Common myeloid progenitor, CD34-positive (primary cell): ENCODE measurements around the gene PCSK6.

ENCODE experiments used
- CTCF ChIA-PET: fragments of 350-600 bp; sonication (Branson Sonifier 250); formaldehyde crosslinking; loops from one replicate; lab custom pipeline; 2021; ENCODE audit warnings: antibody characterized with exemption; lab: Charles Lee
- POLR2A ChIA-PET: fragments of 350-600 bp; sonication (Branson Sonifier 250); formaldehyde crosslinking; loops from one replicate; lab custom pipeline; 2021; ENCODE audit warnings: antibody characterized with exemption; lab: Charles Lee
- DNase-seq, 3 donors: peaks; one replicate each; pipeline versions ENCODE4 v3.0.0 to v3.0.0-alpha.2; 2013
- H3K27ac ChIP-seq, 2 experiments: 1 replicate in 1 of 2; 2 replicates in 1 of 2; pipeline ENCODE4 v1.7.0; 2013; ENCODE audit warnings: inconsistent platforms in 2 of 2, low read length in 2 of 2, mild to moderate bottlenecking in 2 of 2, low read depth in 1 of 2, moderate library complexity in 1 of 2; ENCODE audit not compliant: severe bottlenecking in 2 of 2, insufficient read depth in 1 of 2, poor library complexity in 1 of 2
- H3K27me3 ChIP-seq, 5 experiments: replicated peaks in 2 of 5; 1 replicate in 3 of 5; 2 replicates in 2 of 5; pipeline versions ENCODE4 v1.6.1 to v1.7.0; 2013; ENCODE audit warnings: low read length in 4 of 5, mild to moderate bottlenecking in 2 of 5, moderate library complexity in 2 of 5, inconsistent platforms in 1 of 5; ENCODE audit not compliant: insufficient read depth in 5 of 5, control insufficient read depth in 4 of 5
- H3K36me3 ChIP-seq, 4 experiments: 1 replicate in 2 of 4; 2 replicates in 2 of 4; pipeline versions ENCODE4 v1.6.1 to v1.7.0; 2013; ENCODE audit warnings: low read length in 3 of 4, control low read depth in 1 of 4, mild to moderate bottlenecking in 1 of 4; ENCODE audit not compliant: control insufficient read depth in 4 of 4, insufficient read depth in 4 of 4
- H3K4me1 ChIP-seq, 4 experiments: 1 replicate in 3 of 4; 2 replicates in 1 of 4; pipeline versions ENCODE4 v1.6.1 to v1.7.1; 2013; ENCODE audit warnings: low read length in 3 of 4, mild to moderate bottlenecking in 3 of 4, control low read depth in 1 of 4, inconsistent platforms in 1 of 4, moderate library complexity in 1 of 4; ENCODE audit not compliant: control insufficient read depth in 4 of 4, insufficient read depth in 4 of 4; ENCODE audit errors: control extremely low read depth in 1 of 4
- H3K4me3 ChIP-seq, 7 experiments: 1 replicate in 4 of 7; 2 replicates in 3 of 7; pipeline versions ENCODE4 v1.5.1 to v1.7.0; 2013; ENCODE audit warnings: mild to moderate bottlenecking in 7 of 7, low read length in 6 of 7, moderate library complexity in 6 of 7, inconsistent platforms in 2 of 7, low read depth in 2 of 7, control low read depth in 1 of 7; ENCODE audit not compliant: insufficient read depth in 4 of 7, control insufficient read depth in 1 of 7; ENCODE audit errors: extremely low read depth in 1 of 7
- H3K9me3 ChIP-seq, 5 experiments: 1 replicate in 4 of 5; 2 replicates in 1 of 5; pipeline versions ENCODE4 v1.6.1 to v1.7.1; 2013; ENCODE audit warnings: low read length in 4 of 5, mild to moderate bottlenecking in 2 of 5, inconsistent platforms in 1 of 5, low read depth in 1 of 5, moderate library complexity in 1 of 5; ENCODE audit not compliant: control insufficient read depth in 4 of 5, insufficient read depth in 2 of 5; ENCODE audit errors: control extremely low read depth in 1 of 5
- WGBS: methylation state at CpG from one replicate; pipeline ENCODE4 v1.1.5; 2013; ENCODE audit not compliant: insufficient coverage; 5-methylcytosine and 5-hydroxymethylcytosine counted together

Gene PCSK6

DNA sequence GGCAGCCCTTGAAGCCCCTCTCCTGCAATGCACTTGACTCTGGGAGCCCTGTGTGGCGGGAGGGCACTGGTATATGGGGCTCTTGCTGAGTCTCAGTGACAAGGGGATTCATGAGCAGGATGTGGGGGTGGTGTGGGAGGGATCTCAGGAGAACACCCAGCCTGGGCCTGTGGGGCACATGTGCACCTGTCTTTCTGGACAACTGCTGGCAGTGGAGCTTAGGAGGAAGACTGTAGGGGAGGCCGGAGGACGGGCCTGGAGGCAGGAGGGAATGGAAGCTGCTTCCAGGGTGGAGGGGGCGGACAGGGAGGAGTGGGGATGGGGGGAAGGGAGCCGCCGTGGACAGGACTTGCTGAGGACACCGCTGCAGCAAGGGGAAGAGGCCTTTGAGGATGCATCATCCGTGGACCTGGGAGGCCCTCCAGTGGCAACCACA lies 183.7 kb downstream of the PCSK6 start:
- POLR2A ChIA-PET, result no interaction called here
- DNase-seq, result no peak
- Histone ChIP-seq H3K27ac (no peak overlapping the region), H3K4me3 (no peak overlapping the region), H3K4me1 (no peaks in the 10 kb centered on the region), H3K36me3 (no peaks in the 10 kb centered on the region), H3K9me3 (no peaks in the 10 kb centered on the region), H3K27me3 (peaks cover 0 to 66% (median 10%) of the 10 kb centered on the region in 5 experiments)
- 94% methylated on average over 5 of the region's 8 CpGs for WGBS
- CTCF ChIA-PET, result interaction anchor here (1.5 to 6.2 kb wide), 4 partner anchors 13 to 337 kb away, joined by 3 to 40 read pairs (median 8); no protein-coding TSS in a partner anchor

DNA sequence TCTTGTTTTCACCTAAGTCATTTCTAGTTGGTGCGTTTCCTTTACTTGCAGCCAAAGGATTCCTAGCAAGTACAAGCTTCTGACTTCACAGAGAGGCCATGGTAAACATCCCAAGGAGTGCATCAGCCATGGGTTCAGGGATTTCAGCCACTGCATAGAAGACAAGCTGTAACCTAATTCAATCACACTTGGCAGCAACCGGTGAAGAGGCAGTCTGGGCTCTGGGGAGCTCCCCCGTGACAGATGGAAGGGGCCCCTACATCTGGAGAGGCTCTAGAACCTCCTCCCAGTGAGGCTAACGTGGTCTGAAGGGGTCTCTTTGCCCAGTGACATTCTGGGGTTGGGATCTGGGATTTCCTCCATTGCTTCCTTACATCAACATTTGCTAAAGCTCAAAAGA lies 186.1 kb downstream of the PCSK6 start:
- ChIA-PET POLR2A (no interaction called here), CTCF (interaction anchor here (0.8 to 6.2 kb wide), 8 partner anchors 9 to 351 kb away, joined by 3 to 40 read pairs (median 4); no protein-coding TSS in a partner anchor)
- Histone ChIP-seq H3K4me3 (no peak overlapping the region), H3K36me3 (no peaks in the 10 kb centered on the region), H3K27ac (no peak overlapping the region), H3K4me1 (no peaks in the 10 kb centered on the region), H3K9me3 (no peaks in the 10 kb centered on the region), H3K27me3 (peaks cover 0 to 46% (median 8%) of the 10 kb centered on the region in 5 experiments)
- WGBS, result 86% methylated on average over 4 of the region's 4 CpGs
- no peak for DNase-seq

DNA sequence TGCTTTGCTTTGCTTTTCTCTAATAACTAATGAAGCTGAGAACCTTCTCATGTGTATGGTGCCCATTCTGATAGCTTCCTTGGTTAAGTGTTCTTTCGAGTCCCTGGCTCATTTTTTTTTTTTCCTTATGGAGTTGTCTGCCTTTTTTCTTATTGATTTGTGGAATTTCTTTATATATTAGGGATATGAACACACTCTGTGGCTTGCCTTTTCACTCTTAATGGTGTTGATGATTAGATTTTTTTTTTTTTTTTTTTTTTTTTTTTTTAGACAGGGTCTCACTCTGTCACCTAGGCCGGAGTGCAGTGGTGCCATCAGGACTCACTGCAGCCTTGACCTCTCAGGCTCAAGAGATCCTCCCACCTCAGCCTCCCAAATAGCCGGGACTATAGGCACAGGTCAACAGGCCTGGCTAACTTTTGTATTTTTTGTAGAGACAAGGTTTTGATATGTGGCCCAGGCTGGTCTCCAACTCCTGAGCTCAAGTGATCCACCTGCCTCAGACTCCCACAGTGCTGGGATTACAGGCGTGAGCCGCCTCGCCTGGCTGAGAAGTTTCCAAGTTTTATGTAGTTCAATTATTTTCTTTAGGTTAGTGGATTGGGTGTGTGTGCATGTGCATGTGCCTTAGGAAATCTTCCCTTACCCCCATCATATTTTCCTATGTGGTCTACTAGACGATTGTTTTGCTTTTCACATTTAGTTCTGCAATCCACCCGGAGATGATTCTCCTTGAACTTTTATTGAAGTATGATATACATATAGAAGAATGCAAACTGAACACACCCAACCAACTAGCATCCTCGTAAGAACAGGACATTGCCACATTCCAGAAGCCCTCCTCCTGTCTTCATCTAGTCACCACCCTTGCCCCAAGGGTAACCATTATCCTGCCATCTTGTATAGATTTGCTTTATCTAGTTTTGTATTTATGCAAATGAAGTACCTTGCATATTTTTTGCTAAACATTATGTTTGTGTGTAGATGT lies 192.8 kb downstream of the PCSK6 start:
- no peaks in the 10 kb centered on the region for H3K9me3 ChIP-seq
- whole genome bisulfite sequencing, result no CpG with 5 or more reads among the region's 9 CpGs
- ChIA-PET CTCF (interaction anchor here (0.6 to 4.5 kb wide), 7 partner anchors 10 to 348 kb away, joined by 3 to 27 read pairs (median 4); no protein-coding TSS in a partner anchor), POLR2A (interaction anchor here (0.6 to 1.2 kb wide), 2 partner anchors 193 to 217 kb away, joined by 3 read pairs; partner anchors contain the start of gene PCSK6)
- no peaks in the 10 kb centered on the region for H3K27me3 ChIP-seq
- no peak for DNase-seq
- H3K4me1 ChIP-seq, result peaks cover 13 to 28% (median 25%) of the 10 kb centered on the region in 4 experiments
- peak overlapping the region in 3 of 7 experiments; percentile 88 to 96 (median 96) for H3K4me3 ChIP-seq
- no peak overlapping the region for H3K27ac ChIP-seq
- H3K36me3 ChIP-seq, result peaks cover 0 to 6% (median 2%) of the 10 kb centered on the region in 4 experiments

DNA sequence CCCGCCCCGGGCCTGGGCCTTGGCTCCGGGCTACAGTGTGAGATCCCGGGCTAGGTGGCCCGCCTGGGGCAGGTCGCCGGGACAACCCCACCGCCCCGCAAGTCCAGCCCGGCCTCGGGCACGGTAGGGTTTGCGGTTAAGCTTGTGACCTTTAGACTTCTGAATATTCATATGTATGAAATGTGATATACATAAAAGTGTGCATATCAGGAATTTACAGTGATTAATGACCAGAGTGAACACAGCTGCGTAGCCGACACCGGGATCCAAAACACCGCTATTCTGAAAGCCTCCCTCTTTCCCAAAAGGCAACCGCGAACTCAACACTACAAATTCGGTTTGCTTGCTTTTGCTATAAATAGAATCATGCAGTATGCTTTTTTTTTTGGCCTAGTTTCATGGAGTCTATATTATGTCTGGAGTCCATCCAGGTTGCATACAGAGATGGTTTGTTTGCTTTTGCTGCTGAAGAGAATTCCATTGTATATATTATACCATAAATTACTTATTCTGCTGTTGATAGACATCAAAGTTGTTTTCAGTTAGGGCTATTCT lies 193.8 kb downstream of the PCSK6 start:
- H3K36me3 ChIP-seq, result peaks cover 0 to 10% (median 3%) of the 10 kb centered on the region in 4 experiments
- peaks cover 13 to 29% (median 25%) of the 10 kb centered on the region in 4 experiments for H3K4me1 ChIP-seq
- H3K27me3 ChIP-seq, result no peaks in the 10 kb centered on the region
- DNase-seq, result no peak
- peak overlapping the region; percentile 88 to 96 (median 95) for H3K4me3 ChIP-seq
- WGBS, result 0% methylated on average over 11 of the region's 20 CpGs
- peak overlapping the region; percentile 86 to 95 for H3K27ac ChIP-seq
- ChIA-PET POLR2A (interaction anchor here (0.6 to 1.2 kb wide), 5 partner anchors 17 to 337 kb away, joined by 3 to 5 read pairs (median 3); partner anchors contain the start of genes CHSY1 and PCSK6), CTCF (interaction anchor here (0.6 to 4.5 kb wide), 5 partner anchors 196 to 359 kb away, joined by 3 to 27 read pairs (median 5); no protein-coding TSS in a partner anchor)
- H3K9me3 ChIP-seq, result no peaks in the 10 kb centered on the region

DNA sequence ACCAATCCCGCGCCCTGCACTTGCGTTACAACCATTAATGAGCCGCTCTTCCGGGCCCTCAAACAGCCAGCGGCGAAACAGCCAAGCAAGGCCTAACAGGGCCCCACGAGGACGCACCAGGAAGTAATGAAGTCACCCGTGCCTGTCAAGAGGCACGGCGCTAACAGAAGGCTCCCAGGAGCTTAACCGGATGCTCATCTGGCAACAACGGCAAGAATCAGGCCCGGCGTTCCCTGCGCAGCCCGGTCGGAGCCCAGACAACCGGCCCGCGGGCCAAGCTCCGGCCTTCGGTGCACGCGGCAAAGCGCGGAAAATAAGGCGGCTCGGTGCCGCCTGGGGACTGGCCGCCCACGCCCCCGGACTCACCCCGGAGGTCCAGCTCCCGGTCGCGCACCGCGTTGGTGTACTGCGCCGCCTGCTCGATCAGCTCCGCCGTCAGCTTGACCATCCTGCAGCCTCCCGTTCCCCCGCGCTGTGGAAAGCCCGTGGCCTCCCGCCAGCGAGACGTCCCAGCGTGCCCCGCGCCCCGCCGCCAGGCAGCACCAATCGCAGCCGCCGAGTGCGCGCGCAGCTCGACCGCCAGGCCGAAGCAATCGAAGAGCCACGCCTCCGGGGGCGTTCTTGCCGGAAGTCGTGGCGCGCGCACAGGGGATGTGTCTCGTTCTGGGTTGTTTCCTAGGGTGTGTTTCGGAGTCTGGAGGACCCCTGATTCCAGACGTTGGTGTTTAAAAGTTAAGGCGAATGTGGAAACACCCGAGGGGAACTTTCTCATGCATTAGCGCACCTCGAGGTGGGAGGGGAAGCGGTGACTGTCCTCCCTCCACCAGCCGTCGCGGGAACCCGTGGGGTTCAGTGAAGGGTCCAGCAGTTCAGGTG lies 194.5 kb downstream of the PCSK6 start, which contains the start of gene SNRPA1:
Gene SNRPA1 (minus strand): TSS at position 518 of the 876 bp plus-strand sequence. CDS start 70 bp downstream, at position 448.
- Histone ChIP-seq H3K27ac (peak within 1 kb of the TSS; percentile 86 to 95), H3K4me3 (peak within 1 kb of the TSS; percentile 88 to 96 (median 95)), H3K27me3 (no peaks in the 10 kb centered on the region), H3K9me3 (no peaks in the 10 kb centered on the region), H3K4me1 (peaks cover 13 to 29% (median 25%) of the 10 kb centered on the region in 4 experiments), H3K36me3 (peaks cover 0 to 16% (median 8%) of the 10 kb centered on the region in 4 experiments)
- CTCF ChIA-PET, result interaction anchor here (0.9 to 4.5 kb wide), 6 partner anchors 42 to 360 kb away, joined by 3 to 27 read pairs (median 4); no protein-coding TSS in a partner anchor
- POLR2A ChIA-PET, result interaction anchor here (0.6 to 1.2 kb wide), 5 partner anchors 16 to 338 kb away, joined by 3 to 5 read pairs (median 3); partner anchors contain the start of gene CHSY1
- DNase-seq, result peak; percentile 93 to 97 (median 97)
- WGBS, result 0% methylated on average over 84 of the region's 87 CpGs

DNA sequence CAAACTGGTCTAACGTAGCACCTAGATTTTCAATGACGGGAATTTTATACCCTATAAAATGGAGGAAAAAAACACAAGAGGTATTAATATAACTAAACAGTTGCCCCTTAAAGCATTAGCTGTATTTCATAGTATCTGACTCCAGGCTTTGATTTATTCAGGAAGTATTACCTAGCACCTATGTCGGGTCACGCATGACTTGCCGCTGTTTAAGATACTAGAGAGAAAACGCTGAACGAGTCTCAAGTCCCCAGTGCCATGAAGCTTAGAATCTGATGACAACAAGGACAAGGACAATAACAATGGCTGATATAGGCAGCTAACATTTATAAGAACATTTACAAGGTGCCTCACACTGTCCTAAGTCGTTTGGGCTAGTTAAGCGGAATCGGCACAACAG lies 196.4 kb downstream of the PCSK6 start:
- H3K36me3 ChIP-seq, result peaks cover 4 to 28% (median 13%) of the 10 kb centered on the region in 4 experiments
- WGBS, result 88% methylated on average over 8 of the region's 10 CpGs
- H3K4me3 ChIP-seq, result peak overlapping the region in 4 of 7 experiments; percentile 91 to 96 (median 96)
- peaks cover 13 to 29% (median 25%) of the 10 kb centered on the region in 4 experiments for H3K4me1 ChIP-seq
- no peak for DNase-seq
- H3K27me3 ChIP-seq, result no peaks in the 10 kb centered on the region
- ChIA-PET CTCF (interaction anchor here (1.0 to 4.5 kb wide), 8 partner anchors 11 to 362 kb away, joined by 3 to 27 read pairs (median 3); no protein-coding TSS in a partner anchor), POLR2A (no interaction called here)
- H3K9me3 ChIP-seq, result no peaks in the 10 kb centered on the region
- peak overlapping the region in 1 of 2 experiments; percentile 95 for H3K27ac ChIP-seq
